ENCODE measurements around the gene DENND1A. TPM values are rescaled to one million over a fixed set of nuclear protein-coding genes. Genes with fewer than 3 reads are reported as not detected.

The DENND1A gene
- total RNA-seq, 1 donor from 2014 or later, result 25.2 TPM

DNA sequence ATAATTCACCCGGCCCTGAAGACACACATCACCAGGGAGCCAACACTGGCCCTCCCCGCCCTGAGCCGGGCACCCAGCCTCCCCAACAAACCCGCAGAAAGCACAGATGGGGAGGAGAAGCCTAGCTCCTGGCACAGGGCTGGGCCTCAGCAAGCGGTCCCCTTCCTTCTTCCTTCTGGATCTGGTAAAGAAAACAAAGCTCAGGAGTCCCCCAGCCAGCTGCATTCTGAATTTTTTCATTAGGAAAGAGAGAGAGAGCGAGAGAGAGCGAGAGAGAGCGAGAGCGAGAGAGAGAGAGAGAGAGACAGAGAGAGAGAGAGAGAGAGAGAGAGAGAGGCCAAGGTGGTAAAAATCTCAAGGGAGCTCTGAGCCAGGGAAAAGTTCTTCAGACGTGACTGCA lies 378.2 kb downstream of the DENND1A start:
- Mint-ChIP-seq H3K27ac (no peak overlapping the region), H3K4me1 (no peaks in the 10 kb centered on the region), H3K9me3 (no peaks in the 10 kb centered on the region), H3K36me3 (ENCODE audit: low read depth) (peaks cover 29% of the 10 kb centered on the region), H3K4me3 (no peak overlapping the region), H3K27me3 (no peaks in the 10 kb centered on the region)
- CTCF ChIA-PET, result no interaction called here
- POLR2A ChIA-PET, result no interaction called here
- no peak for ATAC-seq (ENCODE audit: low read depth)
- no peak for DNase-seq
- TF ChIP-seq, protein P1, sequence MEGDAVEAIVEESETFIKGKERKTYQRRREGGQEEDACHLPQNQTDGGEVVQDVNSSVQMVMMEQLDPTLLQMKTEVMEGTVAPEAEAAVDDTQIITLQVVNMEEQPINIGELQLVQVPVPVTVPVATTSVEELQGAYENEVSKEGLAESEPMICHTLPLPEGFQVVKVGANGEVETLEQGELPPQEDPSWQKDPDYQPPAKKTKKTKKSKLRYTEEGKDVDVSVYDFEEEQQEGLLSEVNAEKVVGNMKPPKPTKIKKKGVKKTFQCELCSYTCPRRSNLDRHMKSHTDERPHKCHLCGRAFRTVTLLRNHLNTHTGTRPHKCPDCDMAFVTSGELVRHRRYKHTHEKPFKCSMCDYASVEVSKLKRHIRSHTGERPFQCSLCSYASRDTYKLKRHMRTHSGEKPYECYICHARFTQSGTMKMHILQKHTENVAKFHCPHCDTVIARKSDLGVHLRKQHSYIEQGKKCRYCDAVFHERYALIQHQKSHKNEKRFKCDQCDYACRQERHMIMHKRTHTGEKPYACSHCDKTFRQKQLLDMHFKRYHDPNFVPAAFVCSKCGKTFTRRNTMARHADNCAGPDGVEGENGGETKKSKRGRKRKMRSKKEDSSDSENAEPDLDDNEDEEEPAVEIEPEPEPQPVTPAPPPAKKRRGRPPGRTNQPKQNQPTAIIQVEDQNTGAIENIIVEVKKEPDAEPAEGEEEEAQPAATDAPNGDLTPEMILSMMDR (IDR thresholded peaks at IDR 0.05), result no peak
- intact Hi-C loops (cut with micrococcal nuclease), result no loop called here

DNA sequence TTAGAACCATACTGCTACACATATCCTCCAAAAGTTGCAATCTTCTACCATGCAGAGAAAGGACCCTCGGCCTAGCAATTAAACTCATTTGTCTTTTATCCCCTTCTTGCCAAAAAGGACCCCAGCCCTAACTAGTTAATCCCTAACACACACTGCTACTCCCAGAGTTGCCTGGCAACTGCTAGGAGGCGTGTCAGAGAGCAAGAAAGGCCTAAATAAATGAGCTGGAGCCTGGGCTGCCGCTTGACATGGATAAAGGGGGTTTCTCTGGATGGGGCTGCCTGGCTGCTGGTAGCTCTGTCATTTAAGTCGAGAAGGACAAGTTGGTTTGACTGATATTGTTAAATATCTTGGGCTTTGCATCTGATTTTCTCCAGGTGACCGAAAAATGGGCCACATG lies 379.1 kb downstream of the DENND1A start:
- no peak for ATAC-seq (ENCODE audit: low read depth)
- no peaks in the 10 kb centered on the region for H3K27me3 Mint-ChIP-seq
- intact Hi-C loops (cut with micrococcal nuclease), result no loop called here
- H3K27ac Mint-ChIP-seq, result no peak overlapping the region
- no peaks in the 10 kb centered on the region for H3K9me3 Mint-ChIP-seq
- TF ChIP-seq, protein P1 (IDR thresholded peaks at IDR 0.05), result no peak
- ChIA-PET POLR2A (no interaction called here), CTCF (no interaction called here)
- no peak for DNase-seq
- no peaks in the 10 kb centered on the region for H3K4me1 Mint-ChIP-seq
- H3K36me3 Mint-ChIP-seq (ENCODE audit: low read depth), result peaks cover 19% of the 10 kb centered on the region
- no peak overlapping the region for H3K4me3 Mint-ChIP-seq

DNA sequence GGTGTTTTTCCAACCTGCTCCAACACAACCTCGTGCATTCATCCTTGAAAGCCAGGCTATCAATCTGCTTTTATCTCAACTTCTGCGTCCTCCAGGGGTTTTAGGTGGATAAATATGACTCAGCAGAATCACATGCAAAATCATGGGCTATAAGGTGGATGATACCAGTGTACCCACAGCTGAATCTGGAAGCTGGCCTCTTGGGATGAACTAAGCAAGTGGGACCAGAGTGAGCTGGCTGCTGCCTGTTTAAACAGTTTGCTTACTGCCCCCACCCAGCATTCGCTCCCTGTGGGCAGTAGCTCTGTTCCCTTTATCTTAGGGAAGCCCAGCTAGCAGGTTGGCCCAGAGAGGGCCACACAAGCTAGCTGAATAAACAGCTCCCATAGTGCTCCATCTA lies 379.9 kb downstream of the DENND1A start:
- CTCF ChIA-PET, result no interaction called here
- DNase-seq, result no peak

DNA sequence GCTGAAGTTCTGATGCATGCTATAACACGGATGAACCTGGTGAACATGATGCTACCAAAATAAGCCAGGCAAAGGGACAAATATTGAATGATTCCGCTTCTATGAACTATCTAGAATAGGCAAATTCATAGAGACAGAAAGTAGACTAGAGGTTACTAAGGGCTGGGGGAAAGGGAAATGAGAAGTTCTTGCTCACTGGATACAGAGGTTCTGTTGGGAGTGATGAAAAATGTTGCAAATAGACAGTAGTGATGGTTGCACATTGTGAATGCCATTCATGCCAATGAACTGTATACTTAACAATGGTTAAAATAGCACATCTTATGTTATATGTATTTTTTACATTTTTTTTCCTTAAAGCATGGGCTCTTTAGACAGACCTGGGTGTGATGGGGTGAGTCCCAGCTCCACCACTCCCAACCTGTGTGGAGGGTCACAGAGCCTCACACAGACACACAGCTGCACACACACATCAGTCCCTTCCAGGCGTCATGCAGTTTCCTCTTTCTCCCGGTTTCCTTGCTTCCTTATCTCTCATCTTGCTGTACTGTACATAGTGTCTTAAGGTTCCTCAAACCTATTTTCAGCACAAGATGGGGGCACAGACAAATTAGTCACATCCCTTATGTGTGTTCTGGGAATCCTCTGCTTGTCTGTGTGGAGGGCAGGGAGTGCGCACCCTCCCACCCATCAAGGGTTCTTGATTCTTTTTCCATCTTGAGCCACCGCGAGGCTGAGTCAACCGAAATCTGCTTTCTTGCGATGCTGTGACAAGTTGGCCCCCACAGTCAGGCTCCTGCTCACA lies 381.0 kb downstream of the DENND1A start:
- intact Hi-C loops (cut with micrococcal nuclease), result loop anchor here (10.0 kb wide), 2 partner anchors 416 to 576 kb away; no protein-coding TSS in a partner anchor
- DNase-seq (no peak), ATAC-seq (ENCODE audit: low read depth) (no peak)
- ChIA-PET CTCF (no interaction called here), POLR2A (no interaction called here)
- Mint-ChIP-seq H3K36me3 (ENCODE audit: low read depth) (peaks cover 8% of the 10 kb centered on the region), H3K4me3 (no peak overlapping the region), H3K27ac (no peak overlapping the region), H3K27me3 (no peaks in the 10 kb centered on the region), H3K4me1 (no peaks in the 10 kb centered on the region), H3K9me3 (no peaks in the 10 kb centered on the region)
- TF ChIP-seq, protein P1 (IDR thresholded peaks at IDR 0.05), result no peak

More for the DNA sequence above, 379.9 kb downstream of the DENND1A start:
- TF ChIP-seq, protein P1 (IDR thresholded peaks at IDR 0.05), result no peak
- Mint-ChIP-seq H3K4me3 (no peak overlapping the region), H3K27me3 (no peaks in the 10 kb centered on the region), H3K4me1 (no peaks in the 10 kb centered on the region), H3K36me3 (ENCODE audit: low read depth) (peaks cover 12% of the 10 kb centered on the region), H3K27ac (no peak overlapping the region), H3K9me3 (no peaks in the 10 kb centered on the region)
- intact Hi-C loops (cut with micrococcal nuclease), result no loop called here
- no peak for ATAC-seq (ENCODE audit: low read depth)
- POLR2A ChIA-PET, result no interaction called here

DNA sequence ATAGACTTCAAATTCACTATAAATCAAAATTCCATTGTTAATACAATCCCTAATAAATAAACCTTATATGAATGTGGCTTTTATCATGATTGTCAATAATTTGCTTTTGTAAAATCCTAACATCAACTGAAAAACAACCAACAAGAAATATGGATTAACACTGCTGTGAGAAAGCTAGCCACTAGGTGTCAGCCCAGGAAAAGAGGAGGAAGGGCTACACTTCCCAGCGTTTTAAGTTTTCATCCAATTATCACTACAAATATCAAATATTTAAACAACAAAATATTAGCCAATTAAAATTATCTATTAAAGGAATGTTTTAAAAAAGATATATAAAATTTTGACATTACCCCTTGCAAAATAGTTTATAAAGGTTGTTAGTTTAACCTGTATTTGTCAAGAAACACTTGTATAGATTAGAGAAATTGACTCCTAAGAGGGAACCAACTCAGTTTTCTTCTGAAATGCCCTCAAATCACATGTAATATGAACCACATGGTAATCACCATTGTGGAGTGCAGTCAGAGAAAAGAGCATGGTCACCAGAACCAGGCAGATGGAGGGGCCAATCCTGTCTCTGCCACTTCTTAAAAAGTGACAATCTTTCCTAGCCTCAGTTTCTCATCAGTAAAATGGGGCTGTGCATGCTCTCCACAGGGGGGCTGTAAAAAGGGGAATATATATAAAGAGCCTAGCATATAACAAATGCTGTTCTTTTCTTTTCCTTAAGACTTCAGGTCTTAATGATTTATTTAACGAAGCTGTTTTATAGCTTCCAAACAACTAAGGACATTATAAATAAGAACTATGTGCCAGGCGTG lies 385.7 kb downstream of the DENND1A start:
- no peak for ATAC-seq (ENCODE audit: low read depth)
- DNase-seq, result no peak
- intact Hi-C loops (cut with micrococcal nuclease), result loop anchor here (1.0 to 10.0 kb wide), 6 partner anchors 421 to 992 kb away; no protein-coding TSS in a partner anchor

More for the DNA sequence above, 385.7 kb downstream of the DENND1A start:
- Mint-ChIP-seq H3K4me3 (no peak overlapping the region), H3K36me3 (ENCODE audit: low read depth) (peaks cover 5% of the 10 kb centered on the region), H3K27me3 (no peaks in the 10 kb centered on the region), H3K9me3 (no peaks in the 10 kb centered on the region), H3K4me1 (no peaks in the 10 kb centered on the region), H3K27ac (no peak overlapping the region)
- ChIA-PET POLR2A (interaction anchor here (0.6 to 1.1 kb wide), 2 partner anchors 497 to 586 kb away, joined by 3 to 11 read pairs; no protein-coding TSS in a partner anchor), CTCF (interaction anchor here (1.1 to 5.7 kb wide), 6 partner anchors 10 to 993 kb away, joined by 3 to 57 read pairs (median 4); no protein-coding TSS in a partner anchor)
- TF ChIP-seq, protein P1 (IDR thresholded peaks at IDR 0.05), result peak; percentile 70

All from activated B cell treated with CpG ODN at 0.5 μM for 24 hours (primary cell).